Skeletal muscle tissue (tissue), 4 donors: Measurements from ENCODE around the gene PRDM16. TPM values are rescaled to one million over a fixed set of nuclear protein-coding genes. Genes with fewer than 3 reads are reported as not detected.

Source experiments
- H3K27ac ChIP-seq: one replicate; pipeline ENCODE4 v1.7.0; 2013; ENCODE audit warnings: mild to moderate bottlenecking, low read depth, low read length, inconsistent platforms
- H3K27me3 ChIP-seq, 3 donors: one replicate each; pipeline ENCODE4 v1.7.0; 2013; ENCODE audit warnings: low read length in 3 of 3; ENCODE audit not compliant: control insufficient read depth in 3 of 3, insufficient read depth in 3 of 3
- H3K36me3 ChIP-seq, 3 donors: one replicate each; pipeline ENCODE4 v1.7.0; 2013; ENCODE audit warnings: low read length in 3 of 3; ENCODE audit not compliant: control insufficient read depth in 3 of 3, insufficient read depth in 3 of 3
- H3K4me1 ChIP-seq, 3 donors: one replicate each; pipeline ENCODE4 v1.7.0; 2013; ENCODE audit warnings: low read length in 3 of 3, mild to moderate bottlenecking in 3 of 3; ENCODE audit not compliant: control insufficient read depth in 3 of 3, insufficient read depth in 3 of 3
- H3K4me3 ChIP-seq, 3 donors: one replicate each; pipeline ENCODE4 v1.7.0; 2013; ENCODE audit warnings: low read length in 3 of 3
- H3K9ac ChIP-seq, 3 donors: one replicate each; pipeline ENCODE4 v1.7.0; 2013; ENCODE audit warnings: low read length in 3 of 3, mild to moderate bottlenecking in 3 of 3, moderate library complexity in 2 of 3, low read depth in 1 of 3
- H3K9me3 ChIP-seq, 3 donors: one replicate each; pipeline ENCODE4 v1.7.0; 2013; ENCODE audit warnings: low read length in 3 of 3; ENCODE audit not compliant: control insufficient read depth in 3 of 3
- total RNA-seq: library from RNA; depleted of rRNA; stranded (reverse); fragments of >200 nt; gene quantifications from one replicate; pipeline ENCODE4 v1.2.3, GENCODE V29; 2014
- donor health status: Osteomylitis.

PRDM16 gene
- total RNA-seq, 1 donor from 2014 or later, result 4.7 TPM

DNA sequence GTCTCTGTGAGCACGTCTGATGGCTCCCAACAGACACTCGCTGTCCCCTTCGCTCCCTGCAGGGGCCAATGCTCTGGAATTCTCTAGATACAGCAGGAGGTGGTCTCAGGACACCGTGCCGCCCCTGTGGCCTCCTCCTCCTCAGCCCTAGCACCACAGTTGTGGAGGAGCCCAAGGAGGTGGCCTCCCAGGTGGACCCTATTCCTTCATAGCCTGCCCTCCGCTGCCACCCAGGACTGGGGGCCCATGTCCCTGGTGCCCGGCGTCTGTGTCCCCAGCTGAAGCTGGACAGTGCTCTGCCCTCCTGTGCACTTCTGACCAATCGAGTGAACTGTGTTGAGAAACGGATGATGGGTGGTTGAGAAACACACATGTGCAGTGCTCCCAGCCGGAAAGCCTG is 235.7 kb downstream of the PRDM16 start:
- H3K27ac ChIP-seq, result no peak overlapping the region
- no peak overlapping the region for H3K4me3 ChIP-seq
- peaks cover 0 to 6% (median 2%) of the 10 kb centered on the region in 3 donors for H3K4me1 ChIP-seq
- H3K9me3 ChIP-seq, result no peaks in the 10 kb centered on the region
- no peaks in the 10 kb centered on the region for H3K36me3 ChIP-seq
- no peak overlapping the region for H3K9ac ChIP-seq
- H3K27me3 ChIP-seq, result peaks cover 0 to 25% (median 17%) of the 10 kb centered on the region in 3 donors

DNA sequence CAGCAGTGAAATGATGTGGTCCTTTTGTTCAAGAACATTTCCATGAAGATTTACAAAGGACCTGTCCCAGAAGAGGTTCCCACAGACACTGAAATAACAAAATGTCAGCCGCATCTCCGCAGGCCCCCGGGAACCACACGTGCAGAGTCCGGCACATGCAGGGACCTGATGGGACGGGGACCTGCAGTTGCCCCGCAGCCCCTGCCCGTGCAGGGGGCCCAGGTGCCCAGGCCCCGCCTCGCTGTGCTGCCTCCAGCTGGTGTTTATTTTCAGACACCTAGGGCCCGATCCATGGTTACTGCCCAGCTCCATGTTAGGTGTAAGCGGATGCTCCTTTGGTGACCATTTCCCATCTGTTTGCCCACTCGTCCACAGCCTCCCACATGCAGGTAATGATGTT is 236.2 kb downstream of the PRDM16 start:
- H3K4me3 ChIP-seq, result no peak overlapping the region
- no peaks in the 10 kb centered on the region for H3K36me3 ChIP-seq
- H3K9ac ChIP-seq, result no peak overlapping the region
- H3K4me1 ChIP-seq, result peaks cover 0 to 6% (median 2%) of the 10 kb centered on the region in 3 donors
- H3K27me3 ChIP-seq, result peaks cover 0 to 28% (median 17%) of the 10 kb centered on the region in 3 donors
- H3K27ac ChIP-seq, result no peak overlapping the region
- H3K9me3 ChIP-seq, result no peaks in the 10 kb centered on the region

DNA sequence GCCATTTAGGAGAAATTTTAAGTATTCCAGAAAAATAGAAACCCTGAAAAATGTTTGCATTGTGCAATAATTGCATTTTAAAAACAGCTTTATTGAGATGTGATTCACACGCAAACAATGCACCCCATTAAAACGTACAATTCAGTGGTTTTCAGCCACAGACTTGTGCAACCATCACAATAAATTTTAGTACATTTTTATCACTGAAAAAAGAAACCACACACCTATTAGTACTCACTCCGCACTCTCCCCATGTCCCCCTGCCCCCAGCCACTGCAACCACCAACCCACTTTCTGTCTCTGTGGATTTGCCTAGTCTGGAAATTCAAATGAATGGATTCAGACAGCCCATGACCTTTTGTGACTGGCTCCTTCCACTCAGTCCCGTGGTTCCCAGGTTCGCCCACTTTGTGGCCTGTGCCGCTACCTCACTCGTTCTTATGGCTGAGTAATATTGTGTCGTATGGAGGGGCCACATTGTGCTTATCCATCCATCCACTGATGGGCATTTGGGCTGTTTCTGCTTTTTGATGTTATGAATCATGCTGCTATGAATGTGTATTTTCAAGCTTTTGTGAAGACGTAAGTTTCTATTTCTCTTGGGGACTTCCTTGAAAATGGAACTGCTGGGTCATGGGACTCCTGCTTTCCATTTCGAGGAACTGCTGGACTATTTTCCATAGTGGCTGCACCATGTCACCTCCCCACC is 237.7 kb downstream of the PRDM16 start:
- Histone ChIP-seq H3K9ac (no peak overlapping the region), H3K27ac (no peak overlapping the region), H3K9me3 (no peaks in the 10 kb centered on the region), H3K4me3 (no peak overlapping the region), H3K4me1 (peaks cover 0 to 9% (median 2%) of the 10 kb centered on the region in 3 donors), H3K36me3 (no peaks in the 10 kb centered on the region), H3K27me3 (peaks cover 2 to 38% (median 23%) of the 10 kb centered on the region in 3 donors)

DNA sequence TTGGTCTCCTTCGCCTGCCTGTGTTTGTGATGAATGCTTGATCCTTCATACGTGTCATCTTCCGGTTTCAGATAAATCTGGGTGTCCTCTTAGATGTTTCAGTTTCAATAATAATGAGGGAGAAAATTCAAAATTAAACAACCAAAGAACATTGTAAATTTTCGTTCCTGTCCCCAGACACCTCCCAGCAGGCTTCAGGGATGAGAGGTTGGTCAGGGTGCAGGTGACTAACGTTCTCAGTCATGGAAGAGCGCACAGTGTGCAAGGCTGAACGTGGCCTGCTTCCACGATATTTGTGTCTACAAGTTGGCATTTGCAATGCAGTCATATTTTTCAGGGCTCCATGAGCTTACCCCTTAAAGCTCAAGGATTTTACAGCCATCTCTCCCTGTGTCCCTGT is 238.4 kb downstream of the PRDM16 start:
- H3K9me3 ChIP-seq, result no peaks in the 10 kb centered on the region
- no peak overlapping the region for H3K9ac ChIP-seq
- no peaks in the 10 kb centered on the region for H3K36me3 ChIP-seq

DNA sequence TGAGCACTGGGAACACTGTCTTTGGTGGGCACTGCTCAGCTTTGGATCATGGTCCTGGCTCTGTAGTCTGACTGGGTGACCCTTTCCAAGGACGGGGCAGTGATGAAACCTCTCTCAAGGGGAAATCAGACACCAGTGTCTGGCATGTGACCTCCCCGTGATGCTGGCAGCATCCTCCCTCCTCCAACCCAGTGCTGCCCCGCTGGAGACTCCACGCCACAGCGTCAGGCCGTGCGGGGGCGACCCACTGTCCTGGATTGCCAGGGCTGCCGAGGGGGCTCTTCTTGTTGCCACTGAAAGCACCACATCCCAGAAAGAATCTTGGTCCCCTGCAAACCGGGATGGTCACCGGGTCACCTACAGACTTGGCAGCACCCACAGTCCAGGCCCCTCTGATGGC is 239.1 kb downstream of the PRDM16 start:
- Histone ChIP-seq H3K36me3 (no peaks in the 10 kb centered on the region), H3K4me3 (no peak overlapping the region), H3K9me3 (no peaks in the 10 kb centered on the region), H3K4me1 (peaks cover 2 to 13% (median 6%) of the 10 kb centered on the region in 3 donors), H3K27ac (no peak overlapping the region), H3K9ac (no peak overlapping the region), H3K27me3 (peaks cover 7 to 35% (median 31%) of the 10 kb centered on the region in 3 donors)

More for the DNA sequence above, 238.4 kb downstream of the PRDM16 start:
- Histone ChIP-seq H3K27ac (no peak overlapping the region), H3K4me1 (peaks cover 0 to 9% (median 2%) of the 10 kb centered on the region in 3 donors), H3K4me3 (no peak overlapping the region), H3K27me3 (peaks cover 7 to 38% (median 28%) of the 10 kb centered on the region in 3 donors)

DNA sequence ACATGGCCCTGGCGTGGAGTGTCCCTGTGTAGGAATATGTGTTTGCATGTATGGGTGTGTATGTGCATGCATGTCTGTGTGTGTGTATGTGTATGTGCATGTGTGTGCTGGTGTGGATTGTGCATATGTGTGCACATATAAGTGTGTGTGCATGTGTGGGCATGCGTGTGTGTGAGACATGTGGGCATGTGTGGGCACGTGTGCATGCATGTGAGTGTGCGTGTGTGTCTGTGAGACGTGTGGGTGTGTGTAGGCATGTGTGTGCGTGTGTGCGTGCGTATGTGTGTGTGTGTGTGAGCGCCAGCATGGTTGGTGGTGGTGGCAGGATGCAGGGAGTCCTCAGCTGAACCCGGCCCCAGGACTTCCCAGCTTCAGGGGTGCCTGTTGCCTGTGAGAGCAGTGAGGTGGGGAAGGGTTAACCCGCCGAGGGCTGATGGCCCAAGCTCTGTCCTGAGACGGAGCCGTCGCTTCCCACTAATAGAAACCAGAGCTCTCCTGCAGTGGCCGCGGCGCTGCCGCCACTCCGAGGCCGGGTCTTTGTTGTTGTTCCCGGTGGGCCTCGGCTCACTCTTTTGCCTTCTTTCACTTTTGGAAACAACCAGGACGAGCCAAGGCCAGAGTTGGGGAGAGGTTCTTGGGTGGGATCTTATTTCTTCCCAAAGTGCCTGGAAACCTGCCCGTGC is 241.9 kb downstream of the PRDM16 start:
- Histone ChIP-seq H3K27ac (no peak overlapping the region), H3K27me3 (peaks cover 14 to 44% (median 36%) of the 10 kb centered on the region in 3 donors), H3K9me3 (no peaks in the 10 kb centered on the region), H3K36me3 (no peaks in the 10 kb centered on the region), H3K4me3 (no peak overlapping the region), H3K9ac (no peak overlapping the region), H3K4me1 (peaks cover 17 to 30% (median 22%) of the 10 kb centered on the region in 3 donors)

DNA sequence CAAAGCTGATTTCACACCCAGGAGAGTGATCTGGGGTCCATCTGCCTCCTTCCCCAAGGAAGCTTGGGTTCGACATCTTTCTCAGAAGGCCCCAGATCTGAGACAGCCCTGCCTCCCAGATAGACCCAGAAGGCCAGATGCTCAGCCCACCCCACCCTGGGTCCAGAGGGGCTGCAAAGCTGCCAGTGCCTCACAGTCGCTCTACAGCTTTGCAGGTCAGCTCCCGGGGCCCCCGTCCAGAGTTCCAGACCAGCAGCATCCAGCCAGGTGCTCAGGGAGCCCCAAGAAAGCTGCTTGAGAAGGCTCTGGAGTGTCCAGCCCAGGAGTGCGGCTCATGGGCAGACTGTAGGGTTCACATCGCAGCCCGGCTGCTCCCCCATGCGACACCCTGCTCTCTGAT is 242.7 kb downstream of the PRDM16 start:
- H3K9me3 ChIP-seq, result no peaks in the 10 kb centered on the region
- H3K36me3 ChIP-seq, result no peaks in the 10 kb centered on the region
- no peak overlapping the region for H3K4me3 ChIP-seq
- H3K27me3 ChIP-seq, result peaks cover 19 to 47% (median 34%) of the 10 kb centered on the region in 3 donors
- H3K27ac ChIP-seq, result no peak overlapping the region
- H3K4me1 ChIP-seq, result peaks cover 17 to 30% (median 22%) of the 10 kb centered on the region in 3 donors
- no peak overlapping the region for H3K9ac ChIP-seq

DNA sequence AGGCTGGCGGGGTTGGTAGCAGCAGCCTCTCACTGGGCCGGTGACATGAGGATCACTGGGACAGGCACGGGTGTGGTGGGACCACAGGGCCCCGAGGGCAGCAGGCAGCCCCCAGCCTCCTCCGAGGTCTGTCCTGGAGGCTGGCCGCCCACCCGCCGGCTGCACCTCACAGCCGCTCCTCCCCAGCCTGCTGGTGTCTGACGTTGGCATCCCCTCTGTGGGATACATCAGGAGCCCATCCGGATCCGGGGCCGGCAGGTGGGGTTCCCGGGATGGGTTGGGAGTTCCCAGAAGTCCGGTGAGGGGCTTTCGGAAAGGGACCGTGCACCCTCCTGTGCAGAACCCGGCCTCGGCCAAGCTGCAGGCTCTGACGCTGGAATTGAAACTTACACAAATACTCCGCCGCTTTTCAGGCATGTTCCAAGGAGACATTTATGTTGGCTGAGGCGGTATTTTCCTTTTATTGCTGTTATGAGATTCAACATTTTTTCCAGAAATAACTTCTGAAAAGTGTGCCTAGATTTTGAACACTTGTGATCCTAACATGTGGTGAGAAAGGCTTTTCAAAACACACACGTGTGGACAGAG is 243.4 kb downstream of the PRDM16 start:
- Histone ChIP-seq H3K9me3 (no peaks in the 10 kb centered on the region), H3K4me3 (no peak overlapping the region), H3K9ac (peak overlapping the region in 1 of 3 donors; percentile 16), H3K4me1 (peaks cover 17 to 30% (median 22%) of the 10 kb centered on the region in 3 donors), H3K27me3 (peaks cover 22 to 53% (median 37%) of the 10 kb centered on the region in 3 donors), H3K36me3 (no peaks in the 10 kb centered on the region), H3K27ac (peak overlapping the region; percentile 89)

DNA sequence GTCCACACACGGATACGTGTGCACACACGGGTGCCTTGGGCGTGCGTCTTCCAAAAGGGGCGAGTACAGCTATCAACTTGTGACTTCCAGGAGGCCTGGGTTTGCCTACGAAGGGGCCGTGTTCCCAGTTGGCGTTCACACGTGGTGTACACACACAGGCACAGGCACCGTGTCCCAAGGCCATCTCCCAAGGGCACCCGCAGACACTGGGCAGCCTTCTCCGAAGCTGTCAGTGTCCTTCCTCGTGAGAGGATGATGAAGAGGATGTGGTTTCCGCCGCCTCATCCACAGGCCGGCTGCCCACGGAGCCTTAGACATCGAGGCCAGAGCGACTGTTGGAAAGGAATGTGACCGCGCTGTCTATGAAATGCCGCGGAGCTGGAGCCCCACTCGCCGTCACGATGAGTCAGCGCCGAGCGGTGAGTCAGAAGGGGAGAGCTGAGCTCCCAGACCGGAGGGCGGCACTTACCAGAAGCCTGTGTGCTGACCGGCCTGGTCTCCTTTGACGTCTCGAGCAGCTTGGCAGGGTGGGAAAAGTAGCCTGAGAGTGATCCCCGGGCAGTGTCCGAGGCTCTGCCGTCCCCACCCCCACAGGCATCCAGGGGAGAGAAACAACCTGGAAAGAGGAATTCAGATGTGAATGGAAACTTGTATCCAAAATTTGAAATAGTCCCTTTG is 244.0 kb downstream of the PRDM16 start:
- Histone ChIP-seq H3K27me3 (peaks cover 22 to 53% (median 37%) of the 10 kb centered on the region in 3 donors), H3K9ac (peak overlapping the region; percentile 21 to 73 (median 48)), H3K36me3 (no peaks in the 10 kb centered on the region), H3K27ac (peak overlapping the region; percentile 89), H3K4me1 (peaks cover 17 to 25% (median 21%) of the 10 kb centered on the region in 3 donors), H3K4me3 (peak overlapping the region; percentile 9 to 35 (median 21)), H3K9me3 (no peaks in the 10 kb centered on the region)
